ENCODE measurements around the gene ZC3H7A. TPM values are rescaled to one million over a fixed set of nuclear protein-coding genes. Genes with fewer than 3 reads are reported as not detected.
"Not testable (repeated sequence)": the region's sequence is repeated elsewhere in the genome, so short reads cannot be mapped to it uniquely, and the experiment has no call there.

ZC3H7A gene
- total RNA-seq, 1 donor from 2014 or later, result 66.5 TPM

DNA sequence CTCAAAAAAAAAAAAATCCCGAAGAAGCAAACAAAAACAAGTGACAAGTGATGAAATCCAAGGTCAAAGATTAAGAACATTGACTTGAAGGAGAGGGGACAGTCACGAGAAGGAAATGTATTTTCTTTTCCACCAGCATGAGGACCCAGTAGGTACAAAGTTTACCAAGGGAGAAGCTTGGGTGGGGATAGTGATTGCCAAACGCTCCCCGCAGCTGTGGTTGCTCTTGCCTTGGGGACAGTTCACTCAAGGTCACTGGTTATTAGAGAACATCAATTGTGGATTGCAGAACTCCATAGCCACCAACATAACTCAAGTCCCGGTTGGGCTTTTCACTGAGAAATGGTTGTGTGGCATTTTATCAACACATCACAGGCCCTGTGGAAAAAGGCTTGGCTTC lies 27.3 kb upstream of the ZC3H7A start:
- Mint-ChIP-seq H3K4me3 (no peak overlapping the region), H3K4me1 (no peaks in the 10 kb centered on the region), H3K9me3 (no peaks in the 10 kb centered on the region), H3K27me3 (ENCODE audit: low read depth) (no peaks in the 10 kb centered on the region), H3K27ac (ENCODE audit: unreplicated experiment) (no peak overlapping the region), H3K36me3 (ENCODE audit: low read depth) (no peaks in the 10 kb centered on the region)
- no peak for TF ChIP-seq CTCF (conservative IDR thresholded peaks at IDR 0.05)
- DNase-seq (ENCODE audit: low read depth, low spot score), result no peak

GRCh38 chr16:11823645-11824044 lies 26.6 kb upstream of the ZC3H7A start:
- not testable (repeated sequence) for H3K9me3 Mint-ChIP-seq; H3K4me3 Mint-ChIP-seq; H3K36me3 Mint-ChIP-seq (ENCODE audit: low read depth); H3K4me1 Mint-ChIP-seq; H3K27ac Mint-ChIP-seq (ENCODE audit: unreplicated experiment); DNase-seq (ENCODE audit: low read depth, low spot score); H3K27me3 Mint-ChIP-seq (ENCODE audit: low read depth)

GRCh38 chr16:11819798-11820197 lies 22.7 kb upstream of the ZC3H7A start:
- TF ChIP-seq CTCF (conservative IDR thresholded peaks at IDR 0.05), result no peak
- Mint-ChIP-seq H3K27me3 (ENCODE audit: low read depth) (no peaks in the 10 kb centered on the region), H3K36me3 (ENCODE audit: low read depth) (no peaks in the 10 kb centered on the region), H3K27ac (ENCODE audit: unreplicated experiment) (no peak overlapping the region), H3K4me1 (no peaks in the 10 kb centered on the region), H3K4me3 (no peak overlapping the region), H3K9me3 (no peaks in the 10 kb centered on the region)
- DNase-seq (ENCODE audit: low read depth, low spot score), result no peak

GRCh38 chr16:11818970-11819369 lies 21.9 kb upstream of the ZC3H7A start:
- H3K9me3 Mint-ChIP-seq; DNase-seq (ENCODE audit: low read depth, low spot score); H3K4me3 Mint-ChIP-seq; H3K27ac Mint-ChIP-seq (ENCODE audit: unreplicated experiment); H3K4me1 Mint-ChIP-seq; H3K27me3 Mint-ChIP-seq (ENCODE audit: low read depth); H3K36me3 Mint-ChIP-seq (ENCODE audit: low read depth): not testable (repeated sequence)

- no peak for TF ChIP-seq CTCF (conservative IDR thresholded peaks at IDR 0.05)
- no peaks in the 10 kb centered on the region for H3K27me3 Mint-ChIP-seq (ENCODE audit: low read depth)
- no peak for DNase-seq (ENCODE audit: low read depth, low spot score)
- no peaks in the 10 kb centered on the region for H3K4me1 Mint-ChIP-seq
- no peaks in the 10 kb centered on the region for H3K36me3 Mint-ChIP-seq (ENCODE audit: low read depth)
- no peak overlapping the region for H3K4me3 Mint-ChIP-seq
- H3K9me3 Mint-ChIP-seq, result no peaks in the 10 kb centered on the region
- no peak overlapping the region for H3K27ac Mint-ChIP-seq (ENCODE audit: unreplicated experiment)
These were observed 19.1 kb upstream of the ZC3H7A start for GRCh38 chr16:11816123-11816522.

- H3K27me3 Mint-ChIP-seq (ENCODE audit: low read depth); H3K9me3 Mint-ChIP-seq; H3K4me1 Mint-ChIP-seq: not testable (repeated sequence)
These were observed 17.7 kb upstream of the ZC3H7A start for GRCh38 chr16:11814800-11815199.

GRCh38 chr16:11806721-11807120 lies 9.7 kb upstream of the ZC3H7A start:
- no peak overlapping the region for H3K27ac Mint-ChIP-seq (ENCODE audit: unreplicated experiment)
- H3K9me3 Mint-ChIP-seq, result no peaks in the 10 kb centered on the region
- no peak for TF ChIP-seq CTCF (conservative IDR thresholded peaks at IDR 0.05)
- no peaks in the 10 kb centered on the region for H3K27me3 Mint-ChIP-seq (ENCODE audit: low read depth)
- no peak for DNase-seq (ENCODE audit: low read depth, low spot score)
- H3K4me3 Mint-ChIP-seq, result no peak overlapping the region
- H3K36me3 Mint-ChIP-seq (ENCODE audit: low read depth), result no peaks in the 10 kb centered on the region
- H3K4me1 Mint-ChIP-seq, result no peaks in the 10 kb centered on the region

More at GRCh38 chr16:11814800-11815199, 17.7 kb upstream of the ZC3H7A start:
- not testable (repeated sequence) for DNase-seq (ENCODE audit: low read depth, low spot score); H3K4me3 Mint-ChIP-seq; H3K36me3 Mint-ChIP-seq (ENCODE audit: low read depth); H3K27ac Mint-ChIP-seq (ENCODE audit: unreplicated experiment)

Data from neural crest cell (in vitro differentiated cells).